SK-N-MC (cell line): ENCODE measurements around the gene ENTPD7.

Source experiments
- EZH2 ChIP-seq: fragments of 200-600 bp; sonication (generic); IDR thresholded peaks from one replicate; pipeline ENCODE4 v1.6.1; 2017; ENCODE audit warnings: antibody characterized with exemption
- POLR2AphosphoS5 ChIP-seq: IDR thresholded peaks from 2 replicates; pipeline ENCODE4 v1.6.1; 2012; ENCODE audit warnings: mild to moderate bottlenecking, low read depth, low read length, borderline replicate concordance

- TF ChIP-seq EZH2: no peak
- TF ChIP-seq POLR2AphosphoS5: no peak
Observed at GRCh38 chr10:99740260-99740659, 81.0 kb downstream of the ENTPD7 start.
